Measurements from ENCODE around the gene TMC4. TPM values are rescaled to one million over a fixed set of nuclear protein-coding genes. Genes with fewer than 3 reads are reported as not detected.

TMC4 gene
- total RNA-seq, 1 experiment from 2014 or later = 175 TPM

DNA sequence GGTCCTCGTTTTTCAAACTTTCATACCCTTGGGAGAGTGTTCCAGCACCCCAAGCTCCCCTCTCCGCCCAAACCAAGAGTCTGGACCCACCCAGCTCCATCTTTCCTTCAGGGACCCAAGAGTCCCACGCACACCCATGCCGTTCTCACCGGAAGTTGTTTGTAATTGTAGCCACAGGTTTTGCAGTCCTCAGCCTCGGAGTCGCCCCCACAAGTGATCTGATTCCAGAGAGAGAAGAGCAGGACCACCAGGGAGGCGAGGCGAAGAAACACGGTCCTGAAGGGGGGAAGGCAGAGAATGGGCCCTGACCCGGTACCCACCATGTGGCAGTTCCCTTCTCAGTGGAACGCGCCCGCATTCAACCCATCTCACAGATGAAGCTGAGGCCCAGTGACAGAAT lies 10.1 kb downstream of the TMC4 start:
- POLR2A ChIA-PET (ENCODE audit: unreplicated experiment) = no interaction called here
- peaks cover 12% of the 10 kb centered on the region for H3K79me2 ChIP-seq (ENCODE audit: low read depth)
- H3K9me3 ChIP-seq (ENCODE audit: insufficient read depth, low read depth) = no peaks in the 10 kb centered on the region
- H3K4me1 ChIP-seq (replicated peaks; ENCODE audit: insufficient read depth) = peaks cover 29% of the 10 kb centered on the region
- no peak overlapping the region for H3K27ac ChIP-seq
- H4K20me1 ChIP-seq (ENCODE audit: insufficient read depth) = peaks cover 8% of the 10 kb centered on the region; the same call in 1 of the 2 replicates
- H2AFZ ChIP-seq = no peak overlapping the region
- intact Hi-C loops (cut with micrococcal nuclease; ENCODE audit: unreplicated experiment) = loop anchor here (1.0 to 10.0 kb wide), 2 partner anchors 9 to 302 kb away; partner anchors contain the start of gene LENG9
- TF ChIP-seq CTCF (conservative IDR thresholded peaks at IDR 0.05) (no peak), EZH2 (IDR thresholded peaks at IDR 0.05; ENCODE audit: low read depth) (no peak)
- peak in 1 of 2 experiments; percentile 25 for DNase-seq
- H3F3A ChIP-seq (ENCODE audit: insufficient read depth, low read depth) = peaks cover 44% of the 10 kb centered on the region; the same call in 1 of the 2 replicates
- no peaks in the 10 kb centered on the region for H3K36me3 ChIP-seq (ENCODE audit: low read depth)
- no peaks in the 10 kb centered on the region for H3K27me3 ChIP-seq (ENCODE audit: insufficient read depth, low read depth)
- H3K4me2 ChIP-seq = peak overlapping the region; percentile 71
- BruUV-seq (replicated peaks) = no TSS peak
- CTCF ChIA-PET = no interaction called here
- peak overlapping the region; percentile 51; the same call in 1 of the 2 replicates for H3K4me3 ChIP-seq
- H3K9me2 ChIP-seq (ENCODE audit: insufficient read depth) = no peaks in the 10 kb centered on the region

- Histone ChIP-seq H4K20me1 (ENCODE audit: insufficient read depth) (peaks cover 8% of the 10 kb centered on the region; the same call in 1 of the 2 replicates), H3K9me2 (ENCODE audit: insufficient read depth) (no peaks in the 10 kb centered on the region), H3K79me2 (ENCODE audit: low read depth) (peaks cover 14% of the 10 kb centered on the region), H3F3A (ENCODE audit: insufficient read depth, low read depth) (peaks cover 47% of the 10 kb centered on the region), H3K36me3 (ENCODE audit: low read depth) (no peaks in the 10 kb centered on the region), H3K4me3 (peak overlapping the region; percentile 51), H3K4me1 (replicated peaks; ENCODE audit: insufficient read depth) (peaks cover 29% of the 10 kb centered on the region), H2AFZ (no peak overlapping the region), H3K27me3 (ENCODE audit: insufficient read depth, low read depth) (no peaks in the 10 kb centered on the region), H3K9me3 (ENCODE audit: insufficient read depth, low read depth) (no peaks in the 10 kb centered on the region), H3K27ac (no peak overlapping the region), H3K4me2 (peak overlapping the region; percentile 91)
- intact Hi-C loops (cut with micrococcal nuclease; ENCODE audit: unreplicated experiment) = loop anchor here (1.0 to 10.0 kb wide), 2 partner anchors 10 to 302 kb away; partner anchors contain the start of gene LENG9
- CTCF ChIA-PET = no interaction called here
- no TSS peak for BruUV-seq (replicated peaks)
- POLR2A ChIA-PET (ENCODE audit: unreplicated experiment) = no interaction called here
- TF ChIP-seq EZH2 (IDR thresholded peaks at IDR 0.05; ENCODE audit: low read depth) (no peak), CTCF (conservative IDR thresholded peaks at IDR 0.05) (no peak)
- peak; percentile 81 to 84 for DNase-seq
Observed at GRCh38 chr19:54162241-54162805, 10.6 kb downstream of the TMC4 start.

DNA sequence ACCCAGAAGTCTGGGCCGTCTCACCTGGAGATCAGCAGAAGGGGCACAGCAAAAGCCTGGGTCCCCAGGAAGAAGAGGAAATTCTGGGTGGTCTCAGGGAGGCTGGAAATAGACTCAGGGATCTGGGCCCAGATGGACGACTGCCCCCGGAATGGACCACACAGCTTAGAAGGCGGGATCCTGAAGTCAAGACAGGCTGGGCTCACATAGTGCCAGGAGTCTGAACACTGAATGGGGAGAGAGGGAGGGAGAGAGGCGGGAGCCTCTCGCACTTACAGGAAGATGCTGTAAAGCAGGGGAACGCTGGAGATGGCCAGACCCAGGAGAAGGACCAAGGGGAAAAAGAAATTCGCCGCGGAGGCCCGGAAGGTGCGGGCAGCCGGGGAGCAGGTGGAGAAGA lies 12.1 kb downstream of the TMC4 start:
- Histone ChIP-seq H3K79me2 (ENCODE audit: low read depth) (peaks cover 14% of the 10 kb centered on the region), H3K27ac (0 out of 2 replicates have a peak overlapping the region, but pooled peaks have one; percentile 42), H3K4me2 (peak overlapping the region; percentile 91), H3F3A (ENCODE audit: insufficient read depth, low read depth) (peaks cover 62% of the 10 kb centered on the region), H3K4me1 (replicated peaks; ENCODE audit: insufficient read depth) (peaks cover 33% of the 10 kb centered on the region), H3K4me3 (peak overlapping the region; percentile 82), H4K20me1 (ENCODE audit: insufficient read depth) (peaks cover 14% of the 10 kb centered on the region), H3K36me3 (ENCODE audit: low read depth) (0 out of 2 replicates have a peak, but pooled peaks cover 3% of the 10 kb centered on the region), H2AFZ (no peak overlapping the region), H3K9me2 (ENCODE audit: insufficient read depth) (no peaks in the 10 kb centered on the region), H3K27me3 (ENCODE audit: insufficient read depth, low read depth) (no peaks in the 10 kb centered on the region), H3K9me3 (ENCODE audit: insufficient read depth, low read depth) (no peaks in the 10 kb centered on the region)
- ChIA-PET POLR2A (ENCODE audit: unreplicated experiment) (interaction anchor here (0.6 to 2.2 kb wide), 2 partner anchors 10 to 24 kb away, joined by 20 to 28 read pairs; partner anchors contain the start of gene CNOT3), CTCF (interaction anchor here (0.7 kb wide), 2 partner anchors 105 to 290 kb away, joined by 5 to 18 read pairs; no protein-coding TSS in a partner anchor)
- intact Hi-C loops (cut with micrococcal nuclease; ENCODE audit: unreplicated experiment) = loop anchor here (10.0 kb wide), 1 partner anchor 304 kb away; the partner anchor contains the start of gene LENG9
- DNase-seq = peak in 1 of 2 experiments; percentile 31
- no peak for TF ChIP-seq EZH2 (IDR thresholded peaks at IDR 0.05; ENCODE audit: low read depth)
- TF ChIP-seq CTCF (conservative IDR thresholded peaks at IDR 0.05) = no peak
- BruUV-seq (replicated peaks) = no TSS peak

All from PC-9 (cell line).